HG03066 (cell line): ENCODE data around the gene PJA2.
"Not testable (repeated sequence)": the region's sequence is repeated elsewhere in the genome, so short reads cannot be mapped to it uniquely, and the experiment has no call there.

ENCODE experiments used
- ATAC-seq: cut with Tn5 transposase; IDR thresholded peaks from one replicate; pipeline ENCODE4 v1.9.1; 2021; ENCODE audit warnings: low read depth; ENCODE audit not compliant: unreplicated experiment

PJA2 gene

DNA sequence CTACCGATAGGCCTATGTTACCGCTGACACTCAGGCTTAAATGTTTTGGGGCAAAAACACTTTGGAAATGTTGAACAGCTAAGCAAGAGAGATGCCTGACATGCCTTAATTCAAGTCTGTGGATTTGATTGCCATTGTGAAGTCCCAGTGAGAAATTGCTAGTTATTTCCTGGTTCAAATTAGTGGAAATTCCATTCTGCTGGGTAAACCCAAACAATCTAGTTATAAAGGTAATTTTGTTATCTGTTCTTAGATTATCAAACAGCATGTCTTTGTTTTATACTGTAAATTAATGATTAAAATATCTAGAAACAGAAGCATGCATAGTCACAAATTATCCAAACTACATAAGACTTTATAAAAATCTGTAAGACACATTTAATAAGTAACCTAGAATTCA lies 96.6 kb downstream of the PJA2 start:
- ATAC-seq, result no peak

DNA sequence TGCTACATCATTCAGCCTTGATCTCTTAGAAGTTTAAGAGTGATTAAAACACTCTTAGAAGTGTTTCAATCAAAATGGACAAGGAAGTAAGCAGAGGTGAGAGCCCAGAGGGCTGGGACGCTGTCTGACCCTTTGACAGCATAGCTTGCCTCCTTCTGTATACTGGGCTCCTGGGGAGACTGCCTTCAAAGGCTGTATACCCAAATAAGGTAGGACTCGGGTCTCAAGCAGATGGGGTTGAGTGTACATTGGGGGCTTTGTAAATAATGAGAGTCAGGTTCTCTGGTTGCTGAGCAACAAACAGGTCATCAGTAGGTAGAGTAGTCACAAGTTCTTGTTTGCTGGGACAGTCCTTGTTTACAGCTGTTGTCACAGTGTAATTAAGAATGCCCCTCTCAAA lies 97.1 kb downstream of the PJA2 start:
- no peak for ATAC-seq

DNA sequence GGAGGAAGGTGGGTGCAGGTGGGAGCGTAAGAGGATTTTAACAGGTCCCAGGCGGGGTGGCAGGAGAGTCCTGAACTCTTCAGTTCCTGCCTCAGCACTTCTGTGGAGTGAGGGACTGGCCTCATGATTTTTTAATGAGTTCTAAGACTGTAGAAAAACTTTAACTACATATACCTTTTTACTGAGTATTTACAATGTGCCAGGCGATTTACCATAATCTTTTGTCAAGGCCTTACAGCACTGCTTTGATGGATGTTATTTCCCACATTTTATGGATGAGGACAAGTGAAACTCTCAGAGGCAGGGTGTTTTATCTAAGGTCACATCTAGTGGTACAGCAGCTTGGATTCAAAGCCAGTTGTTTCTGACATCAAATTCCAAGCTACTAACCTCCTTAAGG lies 99.5 kb downstream of the PJA2 start:
- no peak for ATAC-seq

DNA sequence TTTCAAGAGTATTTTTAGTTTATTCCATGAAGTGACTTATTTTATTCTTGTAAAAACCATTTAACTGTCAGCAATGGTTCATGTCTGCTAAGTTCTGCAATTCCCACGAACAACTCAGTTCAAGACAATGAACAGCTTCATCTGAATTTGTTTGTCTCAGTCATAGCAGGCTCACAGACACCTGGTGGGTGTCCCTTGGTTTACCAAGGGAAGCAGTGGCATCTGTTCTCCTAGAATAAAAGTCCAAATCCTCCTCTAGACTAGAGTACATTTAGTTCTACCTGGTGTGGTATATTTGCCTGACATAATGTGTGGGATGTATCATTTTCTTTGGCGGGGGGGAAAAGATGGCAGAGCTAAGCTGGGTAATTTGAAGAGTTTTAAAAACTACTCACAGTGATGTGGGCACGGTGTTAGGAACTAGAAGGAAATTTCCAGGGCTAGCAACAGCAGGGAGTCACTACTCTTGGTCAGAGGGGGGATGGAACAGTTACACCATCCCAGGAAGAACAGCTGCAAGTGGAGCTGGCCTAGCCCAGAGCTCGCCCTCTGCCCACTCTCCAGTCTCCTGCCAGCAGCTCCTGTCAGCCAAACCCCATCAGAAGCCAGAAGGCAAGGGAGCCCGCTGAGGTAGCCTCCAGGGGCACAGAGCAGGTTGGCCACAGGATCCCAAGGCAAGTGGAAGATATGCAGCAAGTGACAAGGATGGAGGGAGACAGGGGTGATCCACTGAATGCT lies 100.3 kb downstream of the PJA2 start:
- ATAC-seq, result no peak

DNA sequence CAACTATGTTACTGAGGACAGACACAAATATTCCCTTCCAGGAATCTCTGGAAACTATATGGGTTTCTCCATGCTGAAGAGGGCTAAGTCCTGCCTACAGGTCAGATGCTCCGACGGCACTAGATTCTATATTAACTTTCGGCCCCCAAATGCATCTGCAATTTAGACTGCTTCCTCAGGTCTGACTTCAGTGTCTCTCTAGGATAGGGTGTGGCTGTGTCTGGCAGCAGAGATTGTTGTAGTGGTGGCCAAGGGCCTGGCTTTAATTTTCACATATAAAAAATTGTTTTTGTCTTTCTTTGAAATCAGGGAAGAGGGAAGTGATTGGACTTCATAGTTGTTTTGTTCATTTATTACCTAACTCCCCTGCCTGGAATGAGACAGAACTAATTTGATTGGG lies 101.8 kb downstream of the PJA2 start:
- ATAC-seq, result no peak

GRCh38 chr5:109307456-109307855 lies 102.3 kb downstream of the PJA2 start:
- ATAC-seq, result no peak

DNA sequence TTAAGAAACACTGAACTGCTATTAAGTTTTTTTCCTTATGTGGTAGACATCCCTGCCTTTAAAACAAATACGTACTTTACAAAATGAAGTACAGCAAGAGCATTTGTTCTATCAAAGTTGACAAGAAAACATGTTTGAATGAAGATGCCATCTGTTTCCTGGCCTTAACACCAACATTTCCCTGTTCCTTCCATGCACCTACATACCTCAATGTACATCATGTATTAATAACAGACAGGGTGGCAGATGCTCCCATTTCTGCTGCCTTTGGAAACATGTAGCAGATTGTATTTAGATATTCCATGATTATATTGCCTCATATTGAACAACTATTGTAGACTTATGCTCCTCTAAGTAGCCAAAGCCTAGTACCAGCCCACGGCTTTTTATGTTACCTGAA lies 104.4 kb downstream of the PJA2 start:
- ATAC-seq, result no peak

DNA sequence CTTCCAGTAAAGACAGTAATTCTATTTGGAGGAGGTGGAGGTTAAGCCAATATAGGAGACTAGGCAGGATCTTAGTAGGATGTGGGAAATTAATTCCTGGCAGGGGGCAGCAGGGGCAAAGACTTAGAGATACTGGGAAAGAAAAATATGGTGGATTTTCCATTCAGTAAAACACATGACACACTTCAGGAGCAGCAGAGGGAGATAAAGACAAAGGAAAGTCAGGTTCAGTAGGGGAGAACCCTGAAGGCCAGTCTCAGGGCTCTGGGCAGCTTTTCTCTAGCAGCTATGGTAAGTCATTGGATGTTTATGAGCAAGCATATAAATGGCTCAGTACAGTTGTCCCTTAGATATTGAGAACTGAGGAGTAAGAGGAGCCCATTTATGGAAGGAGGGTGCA lies 105.5 kb downstream of the PJA2 start:
- no peak for ATAC-seq

DNA sequence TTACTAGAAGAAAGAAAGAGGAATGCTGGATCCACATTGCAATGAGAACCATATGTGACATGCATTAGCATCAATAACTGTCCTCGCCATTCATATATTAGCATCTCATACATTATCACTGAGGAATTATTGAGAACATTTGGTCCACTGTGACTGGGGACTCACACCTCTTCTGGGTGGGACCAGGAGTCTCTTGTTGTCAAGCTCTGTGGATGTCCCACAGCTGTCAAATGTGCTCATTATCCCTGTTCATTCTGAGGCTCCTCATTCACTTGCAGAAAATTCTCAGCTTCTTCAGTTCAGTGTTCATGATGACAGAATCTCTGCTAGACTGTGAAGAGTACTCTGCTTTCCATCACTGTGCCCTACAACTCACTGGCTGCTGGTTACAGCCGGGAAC lies 109.4 kb downstream of the PJA2 start:
- no peak for ATAC-seq

GRCh38 chr5:109299557-109299956 lies 110.2 kb downstream of the PJA2 start:
- no peak for ATAC-seq

- no peak for ATAC-seq
Observed at GRCh38 chr5:109298794-109299193, 111.0 kb downstream of the PJA2 start.

DNA sequence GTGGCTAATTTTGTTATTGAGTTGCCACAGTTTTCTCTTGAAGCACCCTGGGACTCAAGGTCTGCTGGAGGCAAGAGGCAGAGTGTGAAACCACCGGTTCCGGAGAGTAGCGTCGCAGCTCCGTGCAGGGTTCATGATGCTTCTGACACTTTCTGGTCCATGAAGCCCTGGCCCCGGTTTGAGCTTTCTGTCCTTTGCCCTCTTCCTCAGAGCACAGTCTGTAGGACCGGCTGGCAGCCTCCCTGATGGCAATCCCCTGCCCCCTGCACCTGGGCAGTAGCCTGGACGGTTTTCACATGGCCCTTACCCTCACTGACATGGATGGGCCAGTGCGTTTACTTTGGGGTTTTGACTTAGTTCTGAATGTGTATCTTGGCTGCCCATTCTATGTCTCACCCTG lies 111.9 kb downstream of the PJA2 start:
- ATAC-seq, result no peak

- no peak for ATAC-seq
Observed at GRCh38 chr5:109291090-109291489, 118.7 kb downstream of the PJA2 start.

- ATAC-seq, result no peak
Observed at GRCh38 chr5:109290231-109290630, 119.5 kb downstream of the PJA2 start.

GRCh38 chr5:109286628-109287027 lies 123.1 kb downstream of the PJA2 start:
- not testable (repeated sequence) for ATAC-seq
